SU-DHL-6 (cell line): Measurements from ENCODE around the gene DUSP28.

Experiments
- H2AFZ ChIP-seq: fragments of 200-600 bp; sonication (generic); 2 replicates; pipeline ENCODE4 v1.6.1; 2014; ENCODE audit warnings: low read depth, mild to moderate bottlenecking, moderate library complexity, mixed read lengths, antibody characterized with exemption, low read length; ENCODE audit not compliant: severe bottlenecking
- H3F3A ChIP-seq: fragments of 200-600 bp; shearing (Covaris generic); 2 replicates; pipeline ENCODE4 v1.6.0; 2016; ENCODE audit warnings: antibody characterized with exemption, mild to moderate bottlenecking; ENCODE audit not compliant: insufficient read depth
- H3K27ac ChIP-seq: fragments of 200-600 bp; sonication (generic); 2 replicates; pipeline ENCODE4 v1.5.1; 2016; ENCODE audit warnings: low read depth, mild to moderate bottlenecking, low read length, moderate library complexity, mixed read lengths
- H3K27me3 ChIP-seq: fragments of 200-600 bp; sonication (generic), shearing (Covaris generic); 2 replicates; pipeline ENCODE4 v1.6.0; 2014; ENCODE audit warnings: mild to moderate bottlenecking, low read length
- H3K36me3 ChIP-seq: fragments of 200-600 bp; sonication (generic); 2 replicates; pipeline ENCODE4 v1.6.1; 2014; ENCODE audit warnings: mild to moderate bottlenecking, low read length, mixed read lengths
- H3K4me2 ChIP-seq: fragments of 300-600, 200-600 bp; shearing (Covaris generic), sonication (generic); 2 replicates; pipeline ENCODE4 v1.6.0; 2014; ENCODE audit warnings: low read length, low read depth, mild to moderate bottlenecking; ENCODE audit not compliant: poor library complexity, severe bottlenecking
- H3K4me3 ChIP-seq: fragments of 200-600 bp; sonication (generic); 2 replicates; pipeline ENCODE4 v1.5.1; 2014; ENCODE audit warnings: antibody characterized with exemption, low read length, mild to moderate bottlenecking, mixed read lengths; ENCODE audit not compliant: insufficient read depth, poor library complexity, severe bottlenecking
- H3K79me2 ChIP-seq: fragments of 200-600 bp; sonication (generic); 2 replicates; pipeline ENCODE4 v1.6.1; 2014; ENCODE audit warnings: mild to moderate bottlenecking, low read length, moderate library complexity; ENCODE audit not compliant: insufficient read depth
- H3K9ac ChIP-seq: fragments of 200-600 bp; sonication (generic); 2 replicates; pipeline ENCODE4 v1.7.0; 2014; ENCODE audit warnings: mild to moderate bottlenecking, low read length
- H3K9me2 ChIP-seq: fragments of 200-600 bp; sonication (generic); replicated peaks from 2 replicates; pipeline ENCODE4 v1.6.1; 2014; ENCODE audit warnings: low read length; ENCODE audit not compliant: insufficient read depth
- H3K9me3 ChIP-seq: fragments of 200-600 bp; sonication (generic); 2 replicates; pipeline ENCODE4 v1.6.1; 2014; ENCODE audit warnings: low read length, mixed read lengths; ENCODE audit not compliant: insufficient read depth
- H4K20me1 ChIP-seq: fragments of 200-600 bp; sonication (generic); 2 replicates; pipeline ENCODE4 v1.6.1; 2014; ENCODE audit warnings: low read depth, mild to moderate bottlenecking, antibody characterized with exemption, low read length, moderate library complexity, mixed read lengths
- EZH2phosphoT487 ChIP-seq: fragments of 200-600 bp; sonication (generic), shearing (Covaris generic); conservative IDR thresholded peaks from 2 replicates; pipeline ENCODE4 v1.6.1; 2018; ENCODE audit warnings: mild to moderate bottlenecking, antibody characterized with exemption, low read length, moderate library complexity, mixed read lengths
- TF ChIP-seq, protein P1 (sequence below): fragments of 200-600 bp; sonication (generic); IDR thresholded peaks from one replicate; pipeline ENCODE4 v1.5.1; 2017; ENCODE audit warnings: antibody characterized with exemption, mild to moderate bottlenecking, low read length, moderate library complexity; ENCODE audit not compliant: insufficient read depth, poor library complexity, severe bottlenecking

Gene DUSP28

DNA sequence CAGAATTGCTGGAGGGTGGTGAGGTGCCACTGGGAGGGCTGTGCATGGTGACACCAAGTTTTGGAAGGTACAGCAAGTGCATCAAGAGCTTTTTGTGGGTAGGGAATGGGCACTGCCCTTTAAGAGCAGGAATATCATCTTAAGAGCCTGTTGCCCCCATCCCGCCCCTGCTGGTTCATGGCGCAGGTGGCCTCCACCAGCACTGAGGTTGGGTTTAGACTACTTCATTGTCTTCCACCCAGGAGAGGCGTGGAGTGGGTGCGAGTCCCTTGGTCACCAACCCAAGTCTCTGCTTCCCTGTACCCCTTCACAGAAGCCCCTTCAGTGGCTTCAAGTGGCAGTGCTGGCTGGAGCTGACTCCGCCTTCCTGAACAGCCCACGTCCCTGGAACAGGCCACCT lies 15.9 kb downstream of the DUSP28 start:
- Histone ChIP-seq H3F3A (peaks cover 6% of the 10 kb centered on the region; the same call in 1 of the 2 replicates), H3K27me3 (no peaks in the 10 kb centered on the region), H3K4me2 (no peak overlapping the region), H2AFZ (no peak overlapping the region), H3K9me2 (no peaks in the 10 kb centered on the region), H3K79me2 (0 out of 2 replicates have a peak, but pooled peaks cover 11% of the 10 kb centered on the region), H4K20me1 (no peaks in the 10 kb centered on the region; the same call in 1 of the 2 replicates), H3K9ac (no peak overlapping the region), H3K4me3 (no peak overlapping the region), H3K9me3 (no peaks in the 10 kb centered on the region), H3K27ac (no peak overlapping the region), H3K36me3 (no peaks in the 10 kb centered on the region)
- no peak for TF ChIP-seq EZH2phosphoT487
- TF ChIP-seq, protein P1, sequence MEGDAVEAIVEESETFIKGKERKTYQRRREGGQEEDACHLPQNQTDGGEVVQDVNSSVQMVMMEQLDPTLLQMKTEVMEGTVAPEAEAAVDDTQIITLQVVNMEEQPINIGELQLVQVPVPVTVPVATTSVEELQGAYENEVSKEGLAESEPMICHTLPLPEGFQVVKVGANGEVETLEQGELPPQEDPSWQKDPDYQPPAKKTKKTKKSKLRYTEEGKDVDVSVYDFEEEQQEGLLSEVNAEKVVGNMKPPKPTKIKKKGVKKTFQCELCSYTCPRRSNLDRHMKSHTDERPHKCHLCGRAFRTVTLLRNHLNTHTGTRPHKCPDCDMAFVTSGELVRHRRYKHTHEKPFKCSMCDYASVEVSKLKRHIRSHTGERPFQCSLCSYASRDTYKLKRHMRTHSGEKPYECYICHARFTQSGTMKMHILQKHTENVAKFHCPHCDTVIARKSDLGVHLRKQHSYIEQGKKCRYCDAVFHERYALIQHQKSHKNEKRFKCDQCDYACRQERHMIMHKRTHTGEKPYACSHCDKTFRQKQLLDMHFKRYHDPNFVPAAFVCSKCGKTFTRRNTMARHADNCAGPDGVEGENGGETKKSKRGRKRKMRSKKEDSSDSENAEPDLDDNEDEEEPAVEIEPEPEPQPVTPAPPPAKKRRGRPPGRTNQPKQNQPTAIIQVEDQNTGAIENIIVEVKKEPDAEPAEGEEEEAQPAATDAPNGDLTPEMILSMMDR, result no peak

DNA sequence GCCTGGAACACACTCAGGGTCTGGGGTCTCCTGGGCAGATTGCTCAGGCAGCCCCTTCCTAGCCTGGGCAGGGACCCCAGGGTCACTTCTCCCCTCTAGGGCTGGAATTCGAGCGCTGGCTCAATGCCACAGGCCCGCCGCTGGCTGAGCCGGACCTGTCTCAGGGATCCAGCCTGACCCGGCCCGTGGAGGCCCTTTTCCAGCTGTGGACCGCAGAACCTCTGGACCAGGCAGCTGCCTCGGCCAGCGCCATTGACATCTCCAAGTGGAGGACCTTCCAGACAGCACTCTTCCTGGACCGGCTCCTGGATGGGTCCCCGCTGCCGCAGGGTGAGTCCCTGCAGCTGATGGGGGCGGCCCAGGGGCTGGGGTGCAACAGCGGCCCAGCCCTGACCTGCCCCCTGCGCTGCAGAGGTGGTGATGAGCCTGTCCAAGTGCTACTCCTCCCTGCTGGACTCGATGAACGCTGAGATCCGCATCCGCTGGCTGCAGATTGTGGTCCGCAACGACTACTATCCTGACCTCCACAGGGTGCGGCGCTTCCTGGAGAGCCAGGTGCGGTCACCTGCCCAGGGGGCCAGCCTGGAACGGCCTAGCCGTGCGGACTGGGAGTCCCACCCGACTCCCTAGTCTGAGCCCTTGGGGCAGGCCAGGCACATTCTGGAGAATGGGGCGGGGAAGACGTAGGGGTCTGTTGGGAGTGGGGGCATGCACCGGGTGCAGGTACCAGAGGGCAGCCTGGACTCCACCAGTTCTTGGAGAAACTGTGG lies 16.5 kb downstream of the DUSP28 start:
- no peak for TF ChIP-seq EZH2phosphoT487
- TF ChIP-seq, protein P1, result no peak
- Histone ChIP-seq H3K9me2 (no peaks in the 10 kb centered on the region), H4K20me1 (no peaks in the 10 kb centered on the region; the same call in 1 of the 2 replicates), H3K9ac (no peak overlapping the region), H3K4me2 (no peak overlapping the region), H3K79me2 (0 out of 2 replicates have a peak, but pooled peaks cover 15% of the 10 kb centered on the region), H3K4me3 (no peak overlapping the region), H3F3A (peaks cover 11% of the 10 kb centered on the region; the same call in 1 of the 2 replicates), H3K36me3 (no peaks in the 10 kb centered on the region), H3K27ac (no peak overlapping the region), H3K27me3 (no peaks in the 10 kb centered on the region), H3K9me3 (no peaks in the 10 kb centered on the region), H2AFZ (no peak overlapping the region)

DNA sequence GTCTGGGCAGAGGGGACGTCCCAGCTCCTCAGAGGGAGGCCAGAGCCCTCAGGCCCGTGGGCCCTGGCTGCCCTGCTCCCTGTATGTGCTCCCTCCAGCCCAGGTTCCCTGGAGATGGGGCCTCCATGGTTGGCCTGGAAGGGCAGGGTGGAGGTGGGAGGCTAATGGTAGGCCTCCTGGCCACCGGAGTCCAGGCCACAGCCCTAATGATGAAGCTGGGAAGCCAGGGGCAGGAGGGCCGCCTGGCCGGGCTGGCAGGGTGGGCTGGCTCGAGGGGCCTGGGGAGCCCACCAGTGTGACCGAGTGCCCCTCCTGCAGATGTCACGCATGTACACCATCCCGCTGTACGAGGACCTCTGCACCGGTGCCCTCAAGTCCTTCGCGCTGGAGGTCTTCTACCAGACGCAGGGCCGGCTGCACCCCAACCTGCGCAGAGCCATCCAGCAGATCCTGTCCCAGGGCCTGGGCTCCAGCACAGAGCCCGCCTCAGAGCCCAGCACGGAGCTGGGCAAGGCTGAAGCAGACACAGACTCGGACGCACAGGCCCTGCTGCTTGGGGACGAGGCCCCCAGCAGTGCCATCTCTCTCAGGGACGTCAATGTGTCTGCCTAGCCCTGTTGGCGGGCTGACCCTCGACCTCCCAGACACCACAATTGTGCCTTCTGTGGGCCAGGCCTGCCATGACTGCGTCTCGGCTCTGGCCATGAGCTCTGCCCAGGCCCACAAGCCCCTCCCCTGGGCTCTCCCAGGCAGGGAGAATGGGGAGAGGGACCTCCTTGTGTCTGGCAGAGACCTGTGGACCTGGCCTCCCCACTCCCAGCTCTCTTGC lies 17.3 kb downstream of the DUSP28 start:
- H3K4me2 ChIP-seq, result no peak overlapping the region

More for the DNA sequence above, 17.3 kb downstream of the DUSP28 start:
- H3K79me2 ChIP-seq, result peaks cover 23% of the 10 kb centered on the region; the same call in 1 of the 2 replicates
- no peaks in the 10 kb centered on the region for H3K9me2 ChIP-seq
- no peak overlapping the region for H3K9ac ChIP-seq
- no peaks in the 10 kb centered on the region for H3K9me3 ChIP-seq
- no peak overlapping the region for H2AFZ ChIP-seq
- H3K4me3 ChIP-seq, result no peak overlapping the region
- TF ChIP-seq EZH2phosphoT487, result no peak
- TF ChIP-seq, protein P1, result no peak
- H4K20me1 ChIP-seq, result no peaks in the 10 kb centered on the region; the same call in 1 of the 2 replicates
- no peaks in the 10 kb centered on the region for H3K27me3 ChIP-seq
- no peaks in the 10 kb centered on the region for H3K36me3 ChIP-seq
- H3F3A ChIP-seq, result peaks cover 11% of the 10 kb centered on the region
- H3K27ac ChIP-seq, result no peak overlapping the region
